COR-L47 (cell line): ENCODE results near the gene CDKAL1.
"Not testable (repeated sequence)": the region's sequence is repeated elsewhere in the genome, so short reads cannot be mapped to it uniquely, and the experiment has no call there.

Source experiments
- DNase-seq: peaks from one replicate; lab custom pipeline; 2025; lab: John Stamatoyannopoulos, UW

Gene CDKAL1

GRCh38 chr6:21213492-21213891 is 679.2 kb downstream of the CDKAL1 start:
- DNase-seq, result no peak

DNA sequence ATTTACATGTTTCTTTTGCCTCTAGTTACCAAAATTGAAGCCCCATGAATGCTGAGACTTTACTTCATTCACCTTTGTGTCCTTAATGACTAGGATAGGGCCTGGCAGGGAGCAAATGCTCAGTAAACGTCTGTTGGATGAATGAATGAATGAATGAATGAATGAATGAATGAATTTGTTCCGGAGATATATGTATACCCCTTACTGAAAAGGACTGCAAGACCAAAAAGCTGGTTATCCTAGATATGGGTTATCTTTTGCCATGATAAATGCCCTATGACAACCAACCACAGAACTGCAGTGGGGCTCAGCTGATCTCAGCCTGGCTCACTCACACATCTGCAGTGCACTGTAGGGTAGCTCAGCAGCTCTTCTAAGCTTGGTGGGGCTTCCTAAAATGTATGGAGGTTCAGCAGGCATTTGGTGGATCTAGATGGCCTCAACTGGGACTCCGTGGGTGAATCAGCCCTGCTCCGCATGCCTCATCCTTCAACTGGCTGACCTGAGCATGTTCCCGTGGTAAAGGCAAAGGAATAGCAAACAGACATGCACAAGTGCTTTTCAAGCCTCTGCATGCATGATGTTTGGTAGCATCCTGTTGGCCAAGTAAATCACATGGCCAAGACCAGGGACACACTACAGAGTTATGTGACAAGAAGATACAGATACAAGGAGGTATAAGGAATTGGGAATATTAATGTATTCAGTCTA is 680.6 kb downstream of the CDKAL1 start:
- DNase-seq, result no peak

DNA sequence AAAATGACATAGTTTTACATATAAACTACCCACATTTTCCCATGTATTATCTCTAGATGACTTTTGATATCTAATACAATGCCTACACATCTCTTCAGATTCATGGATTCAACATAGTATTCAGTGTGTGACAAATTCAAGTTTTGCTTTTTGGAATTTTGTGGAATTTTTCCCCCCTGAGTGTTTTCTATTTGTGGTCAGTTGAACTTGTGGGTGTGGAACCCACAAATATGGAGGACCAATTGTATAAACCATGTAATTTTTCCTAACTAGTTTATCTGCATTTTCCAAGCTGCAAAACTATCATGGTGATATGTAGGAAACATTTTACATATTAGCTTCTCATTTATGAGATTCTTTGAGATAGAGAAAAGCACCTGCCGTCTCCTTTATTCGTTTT is 685.0 kb downstream of the CDKAL1 start:
- no peak for DNase-seq

- DNase-seq, result no peak
Measured at GRCh38 chr6:21219856-21220255, 685.6 kb downstream of the CDKAL1 start.

- DNase-seq, result no peak
Measured at GRCh38 chr6:21220271-21220987, 686.2 kb downstream of the CDKAL1 start.

- DNase-seq, result no peak
Measured at GRCh38 chr6:21222656-21223055, 688.4 kb downstream of the CDKAL1 start.

DNA sequence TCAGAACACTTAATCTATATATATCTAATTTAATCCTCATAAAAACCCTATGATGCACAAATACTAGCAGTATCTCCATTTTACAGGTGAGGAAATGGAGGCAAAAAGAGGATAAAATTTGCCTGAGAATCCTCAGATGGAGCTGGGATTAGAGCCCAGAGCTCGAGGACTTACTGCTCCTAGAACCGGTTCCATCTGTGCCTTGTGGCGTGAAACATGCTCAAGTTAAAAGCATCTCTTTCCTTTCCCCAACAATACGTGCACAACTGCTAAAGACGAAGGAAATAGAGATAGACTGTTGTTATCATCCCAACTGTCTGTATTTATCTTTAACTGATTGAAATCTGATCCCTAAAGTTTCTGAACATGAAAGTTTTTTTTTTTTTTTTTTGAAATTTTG is 691.7 kb downstream of the CDKAL1 start:
- DNase-seq, result no peak

DNA sequence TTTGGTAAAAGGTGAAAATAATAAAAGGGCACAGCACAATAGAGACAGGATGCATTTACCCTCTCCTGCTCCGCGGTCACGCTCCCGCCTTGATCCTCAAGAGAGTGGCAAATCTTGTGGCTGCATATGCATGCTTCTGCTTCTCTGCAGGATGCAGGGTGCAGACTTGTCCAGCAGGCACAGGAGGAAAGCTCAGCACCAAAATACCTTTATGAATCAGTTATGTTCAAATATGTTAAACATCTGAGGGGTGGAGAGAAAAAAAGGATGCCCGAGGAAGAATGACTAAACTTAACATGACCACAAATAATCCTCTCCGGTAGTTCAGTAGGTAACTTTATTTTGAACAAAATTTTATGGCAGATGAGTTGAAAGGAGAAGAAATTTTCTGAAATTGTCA is 693.2 kb downstream of the CDKAL1 start:
- DNase-seq, result no peak

DNA sequence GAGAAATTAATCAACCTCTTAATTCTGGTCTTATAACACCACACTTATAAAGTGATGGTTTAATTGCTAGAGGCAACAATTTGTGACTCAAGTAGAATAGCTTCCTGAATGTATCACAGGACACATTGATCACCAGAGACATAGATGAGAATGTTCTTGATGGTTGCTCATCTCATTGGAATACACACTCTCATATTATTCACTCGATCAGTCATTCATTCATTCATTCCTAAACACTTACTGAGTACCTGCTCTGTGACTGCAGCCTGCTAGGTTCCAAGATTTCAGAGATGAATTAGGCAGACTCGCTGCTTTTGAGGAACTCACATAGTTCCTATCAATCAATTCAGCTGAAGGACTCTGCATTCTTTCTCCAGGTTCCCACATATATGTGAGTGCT is 694.2 kb downstream of the CDKAL1 start:
- DNase-seq, result no peak

DNA sequence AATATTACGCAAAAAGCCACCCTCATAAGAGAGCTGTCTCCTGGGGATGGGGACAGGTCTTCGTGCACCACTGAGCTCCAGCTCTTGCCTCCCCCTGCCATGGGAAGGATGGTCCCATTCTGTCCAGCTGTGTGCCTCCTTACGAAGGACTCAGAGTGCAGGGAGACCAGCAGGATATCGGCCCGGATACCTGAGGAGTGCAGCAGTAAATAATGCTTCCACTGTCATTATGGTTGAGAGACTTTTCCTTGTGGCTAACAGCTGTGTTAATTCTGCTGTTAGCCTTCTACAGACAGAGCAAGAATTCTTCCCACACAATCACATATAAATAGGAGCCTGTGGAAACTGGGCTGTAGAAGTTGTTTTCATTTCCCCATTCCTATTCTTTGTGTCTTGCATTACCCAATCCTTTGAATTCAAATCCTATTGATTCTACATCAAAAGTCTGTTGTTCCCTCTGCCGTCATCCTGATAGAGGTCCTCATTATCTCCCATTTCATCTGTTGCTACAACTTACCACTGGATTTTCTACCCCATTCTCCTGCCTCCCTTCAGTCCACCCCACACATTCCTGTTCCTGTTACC is 694.7 kb downstream of the CDKAL1 start:
- no peak for DNase-seq

DNA sequence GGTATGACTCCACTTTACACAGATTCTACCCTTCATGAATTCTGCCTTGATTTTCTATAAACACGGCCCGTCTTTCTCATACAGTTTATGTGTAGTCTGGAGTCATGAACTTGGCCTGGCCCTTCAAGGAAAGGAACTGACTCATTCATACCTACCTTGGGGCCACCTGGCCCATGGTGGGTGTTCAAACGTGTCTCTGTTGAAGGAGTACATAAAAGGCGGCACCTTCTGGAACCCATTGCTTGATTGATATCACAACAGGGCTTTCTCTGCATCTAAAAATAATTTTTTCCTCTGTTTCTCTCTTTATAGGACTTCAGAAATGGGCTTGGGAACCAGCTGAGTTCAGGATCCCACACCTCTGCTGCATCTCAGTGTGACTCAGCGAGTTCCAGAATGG is 696.3 kb downstream of the CDKAL1 start:
- no peak for DNase-seq

DNA sequence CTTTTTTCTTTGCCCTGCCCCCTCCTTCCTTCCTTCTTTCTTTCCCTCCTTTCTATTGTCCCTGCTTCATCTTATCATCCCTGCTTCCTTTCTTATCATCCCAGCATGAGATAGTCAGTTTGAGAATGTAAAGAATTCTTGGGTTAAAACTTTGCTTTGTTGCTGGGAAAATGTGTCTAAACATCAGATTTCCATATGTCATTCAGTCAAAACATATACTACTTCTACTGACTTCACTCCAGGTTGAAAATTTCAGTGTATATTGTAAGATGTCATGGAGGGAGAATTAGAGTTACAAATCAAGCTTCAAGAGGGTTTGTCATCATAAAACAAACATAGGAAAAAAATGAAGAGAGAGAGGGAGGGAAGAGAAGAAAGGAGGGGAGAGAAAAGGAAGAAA is 700.9 kb downstream of the CDKAL1 start:
- no peak for DNase-seq

- no peak for DNase-seq
Measured at GRCh38 chr6:21238208-21238607, 704.0 kb downstream of the CDKAL1 start.

- DNase-seq, result no peak
Measured at GRCh38 chr6:21240709-21241108, 706.5 kb downstream of the CDKAL1 start.

DNA sequence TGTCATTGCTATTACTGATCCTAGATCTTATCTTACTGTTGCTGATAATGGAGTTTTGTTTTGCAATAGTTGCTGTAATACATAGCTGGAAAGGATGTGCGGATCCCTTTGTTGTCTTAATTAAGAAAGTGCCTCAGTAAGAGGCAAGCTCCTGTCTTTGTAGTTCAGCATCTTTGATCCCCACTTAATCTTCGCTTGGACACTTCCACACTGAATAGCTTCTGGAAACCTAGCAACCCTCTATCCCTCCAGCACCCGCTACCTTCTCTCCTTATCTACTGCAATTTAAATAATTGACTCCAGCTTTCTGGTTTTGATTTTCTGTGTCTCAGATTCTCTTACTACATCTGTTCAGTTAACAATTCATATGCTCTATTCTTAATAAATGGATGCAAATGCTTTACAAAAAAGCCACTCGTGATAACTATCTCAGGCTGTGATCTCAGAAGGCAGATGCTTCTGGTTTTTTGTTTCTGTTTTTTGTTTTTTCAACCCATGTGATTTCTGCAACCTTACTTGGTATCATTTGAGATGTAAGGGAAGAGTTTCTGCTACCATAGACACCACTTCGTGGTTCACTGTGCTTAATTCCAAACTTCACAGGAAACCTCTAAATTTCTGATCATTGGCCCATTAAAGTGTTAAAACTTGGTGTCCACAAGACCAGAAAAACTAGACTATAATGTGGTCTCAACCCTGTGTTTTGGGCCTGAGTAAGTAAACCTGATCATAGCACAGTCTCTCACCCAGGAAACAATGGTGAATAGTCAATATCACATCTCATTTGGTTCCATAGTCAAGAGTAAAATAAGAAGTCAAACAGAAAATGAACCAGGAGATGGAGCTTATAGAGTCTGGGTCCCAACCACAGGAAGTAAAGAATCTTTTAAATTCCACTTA is 707.2 kb downstream of the CDKAL1 start:
- DNase-seq, result no peak

- no peak for DNase-seq
Measured at GRCh38 chr6:21244897-21245470, 710.7 kb downstream of the CDKAL1 start.

DNA sequence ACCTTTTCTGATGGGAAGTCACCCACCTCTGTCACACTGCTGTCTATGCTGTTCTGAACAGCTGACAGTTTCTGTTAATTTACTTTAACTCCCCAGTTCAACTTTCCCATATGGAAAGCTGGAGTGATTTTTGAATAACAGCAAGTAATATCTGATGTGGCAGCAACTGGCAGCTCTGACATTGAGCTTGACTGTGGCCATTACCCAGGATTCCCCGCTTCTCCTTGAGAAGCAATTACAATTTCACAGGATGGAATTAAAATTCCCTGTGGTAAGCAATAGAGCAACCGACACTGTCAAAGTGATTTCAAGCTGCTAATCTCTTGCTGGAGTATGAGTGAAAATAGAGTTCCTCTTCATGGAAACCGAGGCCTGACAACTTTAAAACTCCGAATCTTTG is 711.2 kb downstream of the CDKAL1 start:
- DNase-seq, result no peak

GRCh38 chr6:21246075-21246474 is 711.8 kb downstream of the CDKAL1 start:
- no peak for DNase-seq

- not testable (repeated sequence) for DNase-seq
Measured at GRCh38 chr6:21254460-21254859, 720.2 kb downstream of the CDKAL1 start.

- no peak for DNase-seq
Measured at GRCh38 chr6:21256197-21256596, 721.9 kb downstream of the CDKAL1 start.

GRCh38 chr6:21257125-21257524 is 722.9 kb downstream of the CDKAL1 start:
- DNase-seq, result no peak

GRCh38 chr6:21258665-21259064 is 724.4 kb downstream of the CDKAL1 start:
- no peak for DNase-seq
